Epithelial cell of proximal tubule (primary cell): ENCODE data around the gene UGT1A6. TPM values are rescaled to one million over a fixed set of nuclear protein-coding genes. Genes with fewer than 3 reads are reported as not detected.

ENCODE experiments used
- DNase-seq: peaks from one replicate; pipeline ENCODE4 v3.0.0-alpha.2; 2011; ENCODE audit warnings: low read depth
- H3K4me3 ChIP-seq: 2 replicates; pipeline ENCODE4 v1.5.1; 2011; ENCODE audit warnings: low read depth, mild to moderate bottlenecking, low read length
- total RNA-seq: library from RNA; depleted of rRNA; stranded (reverse); fragments of >200 nt; gene quantifications from 2 replicates; pipeline ENCODE4 v1.2.3, GENCODE V29; 2015
- TF ChIP-seq, protein P1 (sequence below): conservative IDR thresholded peaks from 2 replicates; pipeline ENCODE4 v1.5.1; 2012; ENCODE audit warnings: low read depth, mild to moderate bottlenecking, low read length

The UGT1A6 gene
- total RNA-seq, 1 donor from 2014 or later = 0.52 TPM

DNA sequence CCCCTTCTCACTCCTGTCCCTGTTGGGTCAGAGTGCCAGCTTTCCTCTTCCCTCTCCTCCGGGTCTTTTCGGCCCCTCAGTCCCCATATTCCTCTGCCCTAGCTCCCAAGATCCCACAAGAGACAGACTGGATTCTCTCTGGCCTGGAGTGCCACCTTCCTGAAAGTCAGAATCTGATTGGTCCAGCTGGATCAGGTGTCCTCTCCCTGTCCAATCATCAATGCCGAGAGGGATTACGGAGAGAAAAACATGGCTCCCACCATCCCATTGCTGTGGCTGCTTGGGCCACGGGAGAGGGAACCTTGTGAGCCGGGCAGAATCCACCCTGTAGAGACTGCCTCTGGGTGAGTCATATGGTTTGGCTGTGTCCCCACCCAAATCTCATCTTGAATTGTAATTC lies 82.7 kb downstream of the UGT1A6 start:
- H3K4me3 ChIP-seq = no peak overlapping the region
- no peak for DNase-seq
- TF ChIP-seq, protein P1, sequence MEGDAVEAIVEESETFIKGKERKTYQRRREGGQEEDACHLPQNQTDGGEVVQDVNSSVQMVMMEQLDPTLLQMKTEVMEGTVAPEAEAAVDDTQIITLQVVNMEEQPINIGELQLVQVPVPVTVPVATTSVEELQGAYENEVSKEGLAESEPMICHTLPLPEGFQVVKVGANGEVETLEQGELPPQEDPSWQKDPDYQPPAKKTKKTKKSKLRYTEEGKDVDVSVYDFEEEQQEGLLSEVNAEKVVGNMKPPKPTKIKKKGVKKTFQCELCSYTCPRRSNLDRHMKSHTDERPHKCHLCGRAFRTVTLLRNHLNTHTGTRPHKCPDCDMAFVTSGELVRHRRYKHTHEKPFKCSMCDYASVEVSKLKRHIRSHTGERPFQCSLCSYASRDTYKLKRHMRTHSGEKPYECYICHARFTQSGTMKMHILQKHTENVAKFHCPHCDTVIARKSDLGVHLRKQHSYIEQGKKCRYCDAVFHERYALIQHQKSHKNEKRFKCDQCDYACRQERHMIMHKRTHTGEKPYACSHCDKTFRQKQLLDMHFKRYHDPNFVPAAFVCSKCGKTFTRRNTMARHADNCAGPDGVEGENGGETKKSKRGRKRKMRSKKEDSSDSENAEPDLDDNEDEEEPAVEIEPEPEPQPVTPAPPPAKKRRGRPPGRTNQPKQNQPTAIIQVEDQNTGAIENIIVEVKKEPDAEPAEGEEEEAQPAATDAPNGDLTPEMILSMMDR = no peak

DNA sequence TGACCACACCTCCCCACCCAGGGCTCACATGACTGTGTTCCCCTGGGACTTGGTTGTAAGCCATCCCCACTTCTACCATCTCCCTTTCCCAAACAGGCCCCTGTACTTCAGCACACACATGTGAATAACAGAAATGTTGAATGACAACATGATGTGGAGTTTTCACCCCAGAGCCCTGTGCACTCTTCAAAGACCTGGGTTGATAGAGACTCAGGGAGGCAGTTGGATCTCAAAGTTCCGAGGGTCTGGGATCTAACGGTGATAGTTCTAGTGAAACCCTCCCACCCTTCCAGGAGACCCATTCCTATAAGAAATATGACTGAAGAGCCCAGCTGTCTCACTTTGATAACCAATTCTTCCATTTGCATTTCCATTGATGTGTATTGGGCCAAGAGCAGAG lies 85.3 kb downstream of the UGT1A6 start, which contains the start of gene MROH2A:
Gene MROH2A (plus strand): TSS at position 301 of the 400 bp plus-strand sequence. CDS start 1,029 bp downstream, outside the sequence.
- TF ChIP-seq, protein P1 = no peak
- DNase-seq = no peak
- H3K4me3 ChIP-seq = no peak within 1 kb of the TSS

DNA sequence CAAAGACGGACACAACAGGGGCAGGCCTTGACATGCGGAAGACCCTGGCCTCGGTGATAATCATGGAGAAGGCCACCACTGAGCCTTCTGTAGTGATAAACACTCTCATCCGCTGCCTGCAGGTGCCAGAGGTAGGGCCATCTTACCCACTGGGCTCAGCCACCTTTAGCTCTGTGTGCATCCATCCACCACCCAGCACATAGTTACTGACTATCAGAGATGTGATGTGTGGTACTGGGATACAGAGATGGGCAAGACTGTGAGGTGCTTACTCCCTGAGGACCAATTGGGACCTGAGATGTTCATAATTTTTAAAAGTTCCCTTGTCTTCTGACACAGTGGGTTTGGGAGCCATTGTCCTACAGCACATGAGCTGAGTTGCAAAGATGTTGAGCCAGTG lies 87.0 kb downstream of the UGT1A6 start:
- no peak overlapping the region for H3K4me3 ChIP-seq
- TF ChIP-seq, protein P1 = no peak
- DNase-seq = no peak

DNA sequence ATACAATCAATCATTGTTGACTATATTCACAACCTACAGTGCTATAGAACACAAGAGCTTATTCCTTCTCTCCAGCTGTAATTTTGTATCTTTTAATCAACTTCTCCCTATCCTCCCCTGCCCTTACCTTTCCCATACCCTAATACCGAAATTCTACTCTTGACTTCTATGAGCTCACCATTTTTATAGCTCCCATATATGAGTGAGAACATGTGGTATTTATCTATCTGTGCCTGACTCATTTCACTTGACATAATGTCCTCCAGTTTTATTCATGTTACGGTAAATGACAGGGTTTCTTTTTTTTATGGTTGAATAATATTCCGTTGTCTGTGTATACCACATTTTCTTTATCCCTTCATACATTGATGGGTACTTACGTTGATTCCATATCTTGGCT lies 88.1 kb downstream of the UGT1A6 start:
- no peak overlapping the region for H3K4me3 ChIP-seq
- TF ChIP-seq, protein P1 = no peak
- DNase-seq = no peak

DNA sequence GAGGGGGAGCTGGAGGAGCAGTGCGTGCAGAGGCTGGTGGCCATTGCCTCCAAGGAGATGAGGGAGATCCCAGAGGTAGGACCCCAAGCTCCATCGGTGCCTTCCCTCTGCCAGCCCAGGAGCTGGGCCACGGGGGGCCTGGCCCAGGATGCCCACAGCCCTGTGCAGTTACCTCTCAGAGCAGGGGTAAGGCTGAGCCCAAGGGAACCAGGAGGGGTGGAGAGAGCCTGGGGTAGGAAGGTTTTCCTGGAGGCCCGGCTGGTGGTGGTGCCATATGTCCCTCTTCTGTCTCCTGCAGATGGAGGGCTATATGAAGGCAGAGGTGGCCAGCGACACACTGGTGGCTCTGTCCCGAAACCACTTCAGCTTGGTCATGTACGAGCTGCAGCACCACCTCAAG lies 96.9 kb downstream of the UGT1A6 start:
- no peak overlapping the region for H3K4me3 ChIP-seq
- DNase-seq = no peak
- TF ChIP-seq, protein P1 = no peak

DNA sequence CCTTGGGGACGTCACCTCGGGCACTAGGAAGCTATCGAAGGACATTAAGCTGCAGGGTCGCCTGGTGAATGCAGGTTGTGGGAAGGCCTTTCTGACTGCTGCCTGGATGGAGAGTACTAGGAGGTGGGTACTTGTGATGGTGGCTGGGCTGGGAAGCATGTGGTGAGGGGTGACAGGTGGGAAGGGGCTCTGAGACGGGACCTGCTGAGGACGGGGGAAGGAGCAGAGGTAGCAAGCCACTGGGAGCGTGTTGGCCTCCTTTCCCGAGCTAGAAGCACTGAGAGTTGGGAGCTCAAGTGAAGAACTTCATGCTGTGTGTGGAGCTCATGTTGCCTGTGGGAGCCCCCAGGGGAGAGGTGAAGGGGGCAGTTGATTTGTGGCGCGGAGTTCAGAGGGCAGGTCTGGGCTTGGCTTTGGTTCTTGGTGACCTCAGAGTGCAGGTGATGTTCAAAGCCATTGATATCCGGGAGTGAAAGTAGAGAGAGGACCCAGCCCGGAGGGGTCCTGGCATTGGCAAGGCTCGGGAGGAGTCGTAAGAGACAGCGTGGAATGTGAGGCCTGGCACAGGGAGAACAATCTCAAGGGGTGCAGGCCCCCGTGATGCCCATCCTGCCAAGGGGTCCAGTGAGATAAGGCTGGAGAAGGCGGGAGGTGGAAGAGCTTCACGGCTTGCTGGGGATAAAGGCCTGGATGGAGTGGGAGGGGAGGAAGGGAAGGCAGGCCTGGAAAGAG lies 98.6 kb downstream of the UGT1A6 start:
- no peak overlapping the region for H3K4me3 ChIP-seq
- no peak for DNase-seq
- TF ChIP-seq, protein P1 = no peak

DNA sequence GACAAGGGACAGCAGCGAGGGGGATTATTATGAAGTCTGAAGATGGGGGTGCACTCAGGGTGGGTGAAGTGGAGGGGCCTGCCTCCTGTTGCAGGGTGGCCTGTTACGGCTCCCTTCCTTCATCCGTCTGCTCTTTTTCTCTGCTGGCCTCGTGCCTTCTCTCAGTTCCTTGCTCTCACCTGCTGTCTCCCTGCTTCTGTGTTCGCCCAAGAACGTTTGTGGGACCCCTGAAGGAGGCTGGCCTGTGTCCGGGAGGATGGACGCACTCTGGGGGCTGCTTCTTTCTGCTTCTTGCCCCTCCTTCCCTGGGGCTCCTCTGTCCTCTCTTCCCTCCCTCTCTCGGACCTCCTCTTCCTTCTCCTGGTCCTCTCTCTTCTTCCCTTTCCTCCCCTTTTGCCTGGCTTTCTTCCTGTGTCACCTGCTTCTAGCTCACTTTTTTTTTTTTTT lies 99.2 kb downstream of the UGT1A6 start:
- DNase-seq = no peak
- TF ChIP-seq, protein P1 = no peak
- no peak overlapping the region for H3K4me3 ChIP-seq
